Smooth muscle cell (in vitro differentiated cells): Measurements from ENCODE around the gene ISG20. TPM values are rescaled to one million over a fixed set of nuclear protein-coding genes. Genes with fewer than 3 reads are reported as not detected.

ENCODE experiments used
- DNase-seq: peaks from one replicate; lab custom pipeline; 2025; ENCODE audit not compliant: unreplicated experiment; lab: John Stamatoyannopoulos, UW
- H2AFZ ChIP-seq: fragments of 200-600 bp; sonication (generic); 2 replicates; pipeline ENCODE4 v1.6.0; 2016; ENCODE audit warnings: antibody characterized with exemption, low read depth, mild to moderate bottlenecking
- H3F3A ChIP-seq: fragments of 200-600 bp; sonication (generic); 2 replicates; pipeline ENCODE4 v1.6.0; 2017; ENCODE audit warnings: antibody characterized with exemption, low read depth
- H3K27ac ChIP-seq: fragments of 200-600 bp; sonication (generic); 2 replicates; pipeline ENCODE4 v1.5.1; 2016; ENCODE audit warnings: low read depth, mild to moderate bottlenecking
- H3K27me3 ChIP-seq: fragments of 200-600 bp; sonication (generic); 2 replicates; pipeline ENCODE4 v1.6.1; 2016; ENCODE audit warnings: low read depth, mild to moderate bottlenecking
- H3K36me3 ChIP-seq: fragments of 200-600 bp; sonication (generic); 2 replicates; pipeline ENCODE4 v1.5.1; 2016; ENCODE audit warnings: low read depth
- H3K4me1 ChIP-seq: fragments of 200-600 bp; sonication (generic); 2 replicates; pipeline ENCODE4 v1.5.1; 2016; ENCODE audit warnings: low read depth
- H3K4me2 ChIP-seq: fragments of 200-600 bp; sonication (generic); 2 replicates; pipeline ENCODE4 v1.6.0; 2016; ENCODE audit warnings: mild to moderate bottlenecking
- H3K4me3 ChIP-seq: fragments of 200-600 bp; sonication (generic); 2 replicates; pipeline ENCODE4 v1.5.1; 2016; ENCODE audit warnings: mild to moderate bottlenecking
- H3K79me2 ChIP-seq: fragments of 200-600 bp; sonication (generic); 2 replicates; pipeline ENCODE4 v1.6.0; 2016; ENCODE audit warnings: low read depth, mild to moderate bottlenecking
- H3K9ac ChIP-seq: fragments of 200-600 bp; sonication (generic); 2 replicates; pipeline ENCODE4 v1.6.0; 2016; ENCODE audit warnings: low read depth
- H3K9me3 ChIP-seq: fragments of 200-600 bp; sonication (generic); replicated peaks from 2 replicates; pipeline ENCODE4 v1.5.1; 2016; ENCODE audit warnings: low read depth
- H4K20me1 ChIP-seq: fragments of 200-600 bp; sonication (generic); 2 replicates; pipeline ENCODE4 v1.6.0; 2016; ENCODE audit warnings: low read depth
- WGBS: methylation state at CpG from one replicate; pipeline ENCODE4 v1.1.7; 2016; ENCODE audit warnings: low lambda C conversion rate; 5-methylcytosine and 5-hydroxymethylcytosine counted together
- polyA plus RNA-seq: library from polyadenylated mRNA; unstranded; fragments of >200 nt; fragmentation: Nextera tagmentation; extraction: Ambion mirVana; gene quantifications from 2 replicates; pipeline ENCODE4 v1.2.1, GENCODE V29; 2016
- total RNA-seq: library from RNA; depleted of rRNA; stranded (reverse); fragments of >200 nt; gene quantifications from 2 replicates; pipeline ENCODE4 v1.2.3, GENCODE V29; 2014
- TF ChIP-seq, protein P1 (sequence below): fragments of 200-600 bp; sonication (generic); IDR thresholded peaks from 2 replicates; pipeline ENCODE4 v1.5.1; 2017; ENCODE audit warnings: borderline replicate concordance, mild to moderate bottlenecking, antibody characterized with exemption; ENCODE audit not compliant: insufficient read depth, poor library complexity, severe bottlenecking

Gene ISG20
- total and polyA plus RNA-seq, 2 experiments from 2014 or later: 0.81 to 1.1 TPM

DNA sequence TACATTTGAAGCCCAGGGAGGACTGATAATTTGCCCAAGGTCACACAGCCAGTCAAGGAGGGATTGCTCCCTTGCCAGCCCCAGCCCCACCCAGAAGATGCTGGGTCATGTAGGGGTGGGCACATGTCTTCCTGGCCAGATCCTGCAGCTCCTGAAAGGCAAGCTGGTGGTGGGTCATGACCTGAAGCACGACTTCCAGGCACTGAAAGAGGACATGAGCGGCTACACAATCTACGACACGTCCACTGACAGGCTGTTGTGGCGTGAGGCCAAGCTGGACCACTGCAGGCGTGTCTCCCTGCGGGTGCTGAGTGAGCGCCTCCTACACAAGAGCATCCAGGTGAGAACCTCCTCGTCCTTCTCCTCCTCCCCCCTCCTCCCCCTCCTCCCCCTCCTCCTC is 13.2 kb downstream of the ISG20 start:
- TF ChIP-seq, protein P1, sequence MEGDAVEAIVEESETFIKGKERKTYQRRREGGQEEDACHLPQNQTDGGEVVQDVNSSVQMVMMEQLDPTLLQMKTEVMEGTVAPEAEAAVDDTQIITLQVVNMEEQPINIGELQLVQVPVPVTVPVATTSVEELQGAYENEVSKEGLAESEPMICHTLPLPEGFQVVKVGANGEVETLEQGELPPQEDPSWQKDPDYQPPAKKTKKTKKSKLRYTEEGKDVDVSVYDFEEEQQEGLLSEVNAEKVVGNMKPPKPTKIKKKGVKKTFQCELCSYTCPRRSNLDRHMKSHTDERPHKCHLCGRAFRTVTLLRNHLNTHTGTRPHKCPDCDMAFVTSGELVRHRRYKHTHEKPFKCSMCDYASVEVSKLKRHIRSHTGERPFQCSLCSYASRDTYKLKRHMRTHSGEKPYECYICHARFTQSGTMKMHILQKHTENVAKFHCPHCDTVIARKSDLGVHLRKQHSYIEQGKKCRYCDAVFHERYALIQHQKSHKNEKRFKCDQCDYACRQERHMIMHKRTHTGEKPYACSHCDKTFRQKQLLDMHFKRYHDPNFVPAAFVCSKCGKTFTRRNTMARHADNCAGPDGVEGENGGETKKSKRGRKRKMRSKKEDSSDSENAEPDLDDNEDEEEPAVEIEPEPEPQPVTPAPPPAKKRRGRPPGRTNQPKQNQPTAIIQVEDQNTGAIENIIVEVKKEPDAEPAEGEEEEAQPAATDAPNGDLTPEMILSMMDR: no peak
- H3K4me3 ChIP-seq: no peak overlapping the region
- no peak overlapping the region for H3K27ac ChIP-seq
- H3K4me1 ChIP-seq: no peaks in the 10 kb centered on the region
- no peaks in the 10 kb centered on the region for H3K79me2 ChIP-seq
- no peaks in the 10 kb centered on the region for H3F3A ChIP-seq
- DNase-seq: no peak
- no peak overlapping the region for H2AFZ ChIP-seq
- no peaks in the 10 kb centered on the region for H3K9me3 ChIP-seq
- 100% methylated on average over 1 of the region's 9 CpGs for WGBS
- no peaks in the 10 kb centered on the region for H3K36me3 ChIP-seq
- H4K20me1 ChIP-seq: no peaks in the 10 kb centered on the region
- no peak overlapping the region for H3K9ac ChIP-seq
- H3K4me2 ChIP-seq: no peak overlapping the region
- no peaks in the 10 kb centered on the region for H3K27me3 ChIP-seq

DNA sequence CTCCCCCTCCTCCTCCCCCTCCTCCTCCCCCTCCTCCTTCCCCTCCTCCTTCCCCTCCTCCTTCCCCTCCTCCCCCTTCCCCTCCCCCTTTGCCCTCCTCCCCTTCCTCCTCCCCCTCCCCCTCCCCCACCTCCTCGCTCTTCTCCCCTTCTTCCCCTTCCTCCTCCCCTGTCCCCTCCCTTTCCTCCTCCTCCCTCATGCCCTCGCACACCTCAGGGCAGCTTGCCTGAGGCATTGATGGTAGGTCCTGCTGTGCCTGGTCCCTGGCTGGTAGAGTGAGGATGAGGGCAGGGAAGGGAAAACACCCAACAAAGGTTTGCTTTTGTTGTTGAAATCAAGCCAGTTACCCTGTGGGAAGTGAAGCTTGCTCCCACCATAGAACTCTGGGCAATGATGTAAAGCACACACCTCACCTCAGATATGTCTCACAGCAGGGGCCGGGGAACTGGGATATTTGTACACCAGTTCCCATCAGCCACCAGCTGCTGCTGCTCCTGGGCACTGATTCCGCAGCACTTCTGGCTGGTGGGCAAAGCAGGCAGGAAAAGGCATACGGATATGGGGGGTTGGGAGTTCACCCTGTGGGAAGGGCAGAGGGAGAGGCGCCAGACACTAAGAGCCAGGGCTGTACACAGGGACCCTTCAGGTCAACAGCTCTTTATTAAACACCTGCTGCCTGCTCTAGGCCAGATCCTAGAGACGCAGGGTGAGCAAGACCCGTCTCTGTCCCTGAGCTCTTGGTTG is 13.8 kb downstream of the ISG20 start:
- 76% methylated on average over 7 of the region's 8 CpGs for WGBS
- Histone ChIP-seq H4K20me1 (no peaks in the 10 kb centered on the region), H3K79me2 (no peaks in the 10 kb centered on the region), H3F3A (no peaks in the 10 kb centered on the region), H3K4me3 (no peak overlapping the region), H3K36me3 (no peaks in the 10 kb centered on the region), H2AFZ (no peak overlapping the region), H3K4me2 (no peak overlapping the region), H3K9ac (no peak overlapping the region), H3K27ac (no peak overlapping the region), H3K27me3 (no peaks in the 10 kb centered on the region), H3K9me3 (no peaks in the 10 kb centered on the region), H3K4me1 (no peaks in the 10 kb centered on the region)
- TF ChIP-seq, protein P1: no peak
- no peak for DNase-seq

DNA sequence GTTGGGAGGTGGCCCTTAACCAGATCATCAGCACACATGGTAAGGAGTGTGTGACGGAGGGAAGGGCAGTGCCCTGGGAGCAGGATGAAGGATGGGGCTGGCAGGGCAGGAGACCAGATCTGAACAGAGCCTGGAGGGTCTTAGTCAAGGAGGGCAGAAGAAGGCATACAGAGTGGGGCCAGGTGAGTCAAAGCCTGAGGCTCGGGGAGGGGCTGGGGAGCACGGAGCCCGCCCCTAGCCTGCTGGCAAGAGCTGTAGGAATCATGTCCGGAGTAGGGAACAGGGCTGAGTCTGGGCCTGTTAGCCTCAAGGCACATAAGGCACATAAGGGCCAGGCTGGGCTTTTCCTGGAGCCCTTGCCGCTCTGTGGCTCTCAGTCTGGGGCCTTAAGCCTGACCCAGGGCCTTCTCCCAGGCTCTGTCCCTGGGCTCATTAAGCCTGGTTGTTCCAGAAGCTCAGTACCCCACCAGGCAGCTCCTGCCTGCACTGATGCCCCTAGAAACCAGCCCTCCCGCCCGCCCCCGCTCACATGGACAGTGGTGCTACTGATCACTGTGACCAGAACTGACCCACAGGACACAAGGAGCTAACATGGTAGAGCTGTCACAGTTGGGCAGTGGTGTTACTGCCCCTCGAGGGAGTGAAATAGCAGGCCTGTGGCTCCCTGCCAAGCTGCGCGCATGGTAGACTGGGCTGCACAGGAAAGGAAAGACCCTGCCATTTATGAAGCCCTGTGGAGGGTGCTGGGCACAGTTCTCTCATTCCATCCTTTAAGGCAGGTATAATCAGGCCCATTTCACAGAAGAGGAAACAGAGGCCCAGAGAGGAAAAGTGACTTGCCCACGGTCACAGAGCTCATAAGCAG is 14.6 kb downstream of the ISG20 start:
- H3K27me3 ChIP-seq: no peaks in the 10 kb centered on the region
- no peaks in the 10 kb centered on the region for H3K36me3 ChIP-seq
- H3K4me1 ChIP-seq: no peaks in the 10 kb centered on the region
- H2AFZ ChIP-seq: no peak overlapping the region
- no peaks in the 10 kb centered on the region for H3K79me2 ChIP-seq
- H4K20me1 ChIP-seq: no peaks in the 10 kb centered on the region
- 95% methylated on average over 13 of the region's 13 CpGs for WGBS
- H3K9ac ChIP-seq: no peak overlapping the region
- TF ChIP-seq, protein P1: no peak
- no peaks in the 10 kb centered on the region for H3K9me3 ChIP-seq
- H3K4me2 ChIP-seq: no peak overlapping the region
- H3K4me3 ChIP-seq: no peak overlapping the region
- no peak overlapping the region for H3K27ac ChIP-seq
- H3F3A ChIP-seq: no peaks in the 10 kb centered on the region
- no peak for DNase-seq
